Naive thymus-derived CD4-positive, alpha-beta T cell (primary cell): Measurements from ENCODE around the gene KANSL3. TPM values are rescaled to one million over a fixed set of nuclear protein-coding genes. Genes with fewer than 3 reads are reported as not detected.
A peak's percentile ranks its signal among the peaks of the same experiment; 100 is the strongest.
"Not testable (repeated sequence)": the region's sequence is repeated elsewhere in the genome, so short reads cannot be mapped to it uniquely, and the experiment has no call there.

Experiments
- ATAC-seq: fragments of 150-1000 bp; cut with Tn5 transposase; 2 replicates; pipeline ENCODE4 v1.10.0; 2021; ENCODE audit warnings: mild to moderate bottlenecking, moderate library complexity
- CTCF ChIA-PET: fragments of 350-600 bp; sonication (Branson Sonifier 250); formaldehyde crosslinking; loops from one replicate; lab custom pipeline; 2021; ENCODE audit warnings: antibody characterized with exemption; lab: Charles Lee
- POLR2A ChIA-PET: fragments of 350-600 bp; sonication (Branson Sonifier 250); formaldehyde crosslinking; loops from one replicate; lab custom pipeline; 2021; ENCODE audit warnings: antibody characterized with exemption, inconsistent platforms; lab: Charles Lee
- DNase-seq, 9 donors: peaks; one replicate each; pipeline versions ENCODE4 v3.0.0 to v3.0.0-alpha.2; 2020 to 2022; ENCODE audit warnings: mixed read lengths in 1 of 9
- H3K27ac ChIP-seq: one replicate; pipeline ENCODE4 v1.7.0; 2013; ENCODE audit warnings: mild to moderate bottlenecking, low read depth, low read length, moderate library complexity
- H3K27me3 ChIP-seq, 2 donors: one replicate each; pipeline ENCODE4 v1.7.0; 2013; ENCODE audit warnings: low read length in 2 of 2, mild to moderate bottlenecking in 2 of 2, moderate library complexity in 2 of 2; ENCODE audit not compliant: control insufficient read depth in 2 of 2, insufficient read depth in 2 of 2
- H3K36me3 ChIP-seq, 3 experiments: 1 replicate in 2 of 3; 2 replicates in 1 of 3; pipeline ENCODE4 v1.7.0; 2013; ENCODE audit warnings: low read length in 3 of 3, mild to moderate bottlenecking in 3 of 3, moderate library complexity in 1 of 3; ENCODE audit not compliant: insufficient read depth in 3 of 3, control insufficient read depth in 2 of 3
- H3K4me1 ChIP-seq, 2 donors: one replicate each; pipeline ENCODE4 v1.7.0; 2013; ENCODE audit warnings: low read length in 2 of 2, mild to moderate bottlenecking in 2 of 2, moderate library complexity in 1 of 2; ENCODE audit not compliant: control insufficient read depth in 2 of 2, insufficient read depth in 2 of 2
- H3K4me3 ChIP-seq: 2 replicates; pipeline ENCODE4 v1.7.0; 2013; ENCODE audit warnings: mild to moderate bottlenecking, low read length
- H3K9me3 ChIP-seq, 3 experiments: 1 replicate in 2 of 3; 2 replicates in 1 of 3; pipeline ENCODE4 v1.7.0; 2013; ENCODE audit warnings: low read length in 3 of 3; ENCODE audit not compliant: control insufficient read depth in 2 of 3
- H3K27ac Mint-ChIP-seq, 9 donors: one replicate each; pipeline ENCODE4 v1.8.0; 2020 to 2022; ENCODE audit warnings: mixed read lengths in 9 of 9, mild to moderate bottlenecking in 8 of 9, moderate library complexity in 5 of 9, inconsistent platforms in 2 of 9
- H3K27me3 Mint-ChIP-seq, 5 donors: one replicate each; pipeline ENCODE4 v1.8.0; 2021 to 2022; ENCODE audit warnings: mixed read lengths in 5 of 5, mild to moderate bottlenecking in 1 of 5
- H3K36me3 Mint-ChIP-seq, 5 donors: one replicate each; pipeline ENCODE4 v1.8.0; 2020 to 2022; ENCODE audit warnings: mixed read lengths in 5 of 5, mild to moderate bottlenecking in 3 of 5, inconsistent platforms in 1 of 5
- H3K4me1 Mint-ChIP-seq, 7 donors: one replicate each; pipeline ENCODE4 v1.8.0; 2020 to 2022; ENCODE audit warnings: mixed read lengths in 7 of 7, mild to moderate bottlenecking in 3 of 7, inconsistent platforms in 1 of 7
- H3K4me3 Mint-ChIP-seq, 10 donors: one replicate each; pipeline ENCODE4 v1.8.0; 2020 to 2022; ENCODE audit warnings: mild to moderate bottlenecking in 10 of 10, mixed read lengths in 10 of 10, moderate library complexity in 6 of 10, inconsistent platforms in 2 of 10
- H3K9me3 Mint-ChIP-seq, 11 donors: one replicate each; pipeline ENCODE4 v1.8.0; 2020 to 2022; ENCODE audit warnings: mixed read lengths in 11 of 11, mild to moderate bottlenecking in 4 of 11, inconsistent platforms in 1 of 11, moderate library complexity in 1 of 11
- intact Hi-C, 2 donors: fragments of 100-400 bp; cut with micrococcal nuclease; formaldehyde crosslinking; loops; one replicate each; pipeline ENCODE4 v1.15.1; 2023
- polyA plus RNA-seq, 2 donors: library from polyadenylated mRNA; unstranded; fragments of 300-500 nt; fragmentation: Illumina TruSeq; gene quantifications; one replicate each; pipeline ENCODE4 v1.2.3, GENCODE V29; 2021
- total RNA-seq, 6 experiments: library from RNA in 5 of 6; stranded (reverse) in 5 of 6; gene quantifications; 1 replicate in 5 of 6; 2 replicates in 1 of 6; pipeline ENCODE4 v1.2.3 and lab custom pipeline; 2021 to 2026

KANSL3 gene
- total and polyA plus RNA-seq, 7 experiments from 2014 or later = 13.5 to 65.0 (median 55.1) TPM

DNA sequence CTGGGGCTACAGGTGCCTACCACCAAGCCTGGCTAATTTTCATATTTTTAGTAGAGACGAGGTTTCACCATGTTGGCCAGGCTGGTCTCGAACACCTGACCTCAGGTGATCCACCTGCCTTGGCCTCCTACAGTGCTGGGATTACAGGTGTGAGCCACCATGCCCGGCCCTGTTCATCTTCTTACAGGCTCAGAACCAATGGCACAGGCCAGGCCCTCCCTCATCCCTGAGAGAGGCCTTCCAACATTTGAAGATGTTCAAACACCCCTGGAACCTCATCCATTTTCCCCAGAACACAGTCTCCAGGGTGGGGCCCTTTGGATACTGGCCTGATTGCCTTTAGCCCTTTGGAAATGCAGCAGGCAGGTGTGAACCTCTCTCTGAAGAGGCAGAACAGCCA, 27.6 kb upstream of the KANSL3 start:
- H3K9me3 Mint-ChIP-seq, ATAC-seq, H3K36me3 ChIP-seq, H3K9me3 ChIP-seq, DNase-seq, H3K27me3 Mint-ChIP-seq, H3K4me3 Mint-ChIP-seq, H3K36me3 Mint-ChIP-seq, H3K27ac Mint-ChIP-seq, H3K27me3 ChIP-seq, intact Hi-C loops, H3K4me1 Mint-ChIP-seq, H3K4me1 ChIP-seq, H3K27ac ChIP-seq, H3K4me3 ChIP-seq, CTCF ChIA-PET, POLR2A ChIA-PET: not testable (repeated sequence)

GRCh38 chr2:96665083-96665569, 27.0 kb upstream of the KANSL3 start:
- H3K9me3 ChIP-seq = no peaks in the 10 kb centered on the region
- ChIA-PET POLR2A (no interaction called here), CTCF (interaction anchor here (0.6 kb wide), 1 partner anchor 354 kb away, joined by 5 read pairs; no protein-coding TSS in a partner anchor)
- Mint-ChIP-seq H3K4me1 (no peaks in the 10 kb centered on the region), H3K9me3 (peaks cover 0 to 3% (median 0%) of the 10 kb centered on the region in 11 donors), H3K4me3 (no peak overlapping the region), H3K27ac (peak overlapping the region in 1 of 9 donors; percentile 31), H3K27me3 (peaks cover 0 to 8% (median 5%) of the 10 kb centered on the region in 5 donors), H3K36me3 (no peaks in the 10 kb centered on the region)
- H3K36me3 ChIP-seq = no peaks in the 10 kb centered on the region
- no peak overlapping the region for H3K27ac ChIP-seq
- intact Hi-C loops = no loop called here
- no peak overlapping the region for H3K4me3 ChIP-seq
- H3K27me3 ChIP-seq = no peaks in the 10 kb centered on the region
- DNase-seq (no peak), ATAC-seq (peak; percentile 79)
- H3K4me1 ChIP-seq = no peaks in the 10 kb centered on the region

DNA sequence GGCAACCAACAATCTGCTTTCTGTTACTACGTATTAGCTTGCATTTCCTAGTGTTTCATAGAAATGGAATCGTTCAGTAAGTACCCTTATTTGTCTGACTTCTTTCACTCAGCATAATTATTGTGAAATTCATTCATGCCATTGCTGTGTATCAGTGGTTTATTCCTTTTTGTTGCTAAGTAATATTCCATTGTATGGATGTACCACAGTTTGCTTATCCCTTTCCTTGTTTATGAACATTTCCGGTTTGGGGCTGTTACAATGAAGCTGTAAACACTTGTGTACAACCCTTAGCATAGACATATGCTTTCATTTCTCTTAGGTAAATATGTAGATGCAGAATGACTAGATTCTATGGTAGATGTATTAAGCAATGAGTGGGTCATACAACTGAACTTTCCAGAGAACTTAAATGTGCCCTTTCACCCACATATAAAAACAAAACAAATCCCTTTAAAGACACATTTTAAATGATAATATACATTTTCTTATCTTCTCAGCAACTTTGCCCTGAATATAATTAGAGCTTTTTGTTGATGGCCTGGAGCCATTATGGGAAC, 26.3 kb upstream of the KANSL3 start:
- Mint-ChIP-seq H3K27ac (no peak overlapping the region), H3K9me3 (peaks cover 0 to 3% (median 0%) of the 10 kb centered on the region in 11 donors), H3K27me3 (peaks cover 0 to 8% (median 5%) of the 10 kb centered on the region in 5 donors), H3K4me1 (no peaks in the 10 kb centered on the region), H3K4me3 (no peak overlapping the region), H3K36me3 (no peaks in the 10 kb centered on the region)
- DNase-seq (no peak), ATAC-seq (no peak)
- no peaks in the 10 kb centered on the region for H3K36me3 ChIP-seq
- intact Hi-C loops = no loop called here
- ChIA-PET CTCF (no interaction called here), POLR2A (no interaction called here)
- no peaks in the 10 kb centered on the region for H3K9me3 ChIP-seq
- no peak overlapping the region for H3K27ac ChIP-seq
- H3K4me1 ChIP-seq = no peaks in the 10 kb centered on the region
- no peak overlapping the region for H3K4me3 ChIP-seq
- no peaks in the 10 kb centered on the region for H3K27me3 ChIP-seq

DNA sequence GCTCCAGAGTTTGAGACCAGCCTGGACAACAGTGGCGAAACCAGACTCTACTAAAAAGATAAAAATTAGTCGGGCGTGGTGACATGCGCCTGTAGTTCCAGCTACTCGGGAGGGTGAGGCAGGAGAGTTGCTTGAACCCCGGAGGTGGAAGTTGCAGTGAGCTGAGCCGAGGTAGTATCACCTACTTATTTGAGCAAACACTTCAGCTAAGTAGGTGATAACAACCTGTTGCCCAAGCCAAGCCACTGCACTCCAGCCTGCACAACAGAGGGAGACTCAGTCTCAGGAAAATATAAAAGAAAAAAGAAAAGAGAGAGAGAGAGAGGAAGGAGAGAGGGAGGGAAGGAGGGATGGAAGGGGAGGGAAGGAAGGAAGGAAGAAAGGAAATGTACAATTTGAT, 25.7 kb upstream of the KANSL3 start:
- CTCF ChIA-PET = no interaction called here
- H3K27ac Mint-ChIP-seq = no peak overlapping the region
- H3K36me3 Mint-ChIP-seq = no peaks in the 10 kb centered on the region
- peaks cover 0 to 8% (median 5%) of the 10 kb centered on the region in 5 donors for H3K27me3 Mint-ChIP-seq
- H3K4me1 Mint-ChIP-seq = peaks cover 0 to 2% (median 0%) of the 10 kb centered on the region in 7 donors
- Histone ChIP-seq H3K9me3 (no peaks in the 10 kb centered on the region), H3K4me3 (no peak overlapping the region), H3K27me3 (no peaks in the 10 kb centered on the region), H3K36me3 (no peaks in the 10 kb centered on the region), H3K27ac (no peak overlapping the region), H3K4me1 (no peaks in the 10 kb centered on the region)
- H3K9me3 Mint-ChIP-seq = peaks cover 0 to 3% (median 0%) of the 10 kb centered on the region in 11 donors
- POLR2A ChIA-PET = no interaction called here
- no peak for ATAC-seq
- intact Hi-C loops = no loop called here
- H3K4me3 Mint-ChIP-seq = no peak overlapping the region
- no peak for DNase-seq

DNA sequence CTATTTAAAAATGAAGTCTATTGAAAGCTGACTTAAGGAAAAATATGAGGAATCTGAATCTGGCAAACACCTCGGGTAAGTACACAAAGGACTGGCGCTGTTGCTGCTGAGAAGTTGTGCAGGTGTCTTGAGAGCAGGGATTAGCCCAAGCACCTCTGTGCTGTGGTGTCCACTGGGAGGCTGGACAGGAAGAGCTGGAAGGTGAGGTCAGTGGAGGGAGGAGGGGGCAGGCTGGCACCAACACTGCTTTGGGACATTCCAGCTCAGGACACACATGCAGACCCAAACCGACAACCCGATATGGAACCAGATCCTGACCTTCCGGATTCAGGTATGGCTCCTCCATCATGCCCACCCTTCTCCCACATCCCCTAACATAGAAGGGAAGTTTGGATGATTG, 25.1 kb upstream of the KANSL3 start:
- peaks cover 0 to 3% (median 0%) of the 10 kb centered on the region in 11 donors for H3K9me3 Mint-ChIP-seq
- Histone ChIP-seq H3K9me3 (no peaks in the 10 kb centered on the region), H3K4me3 (no peak overlapping the region), H3K36me3 (no peaks in the 10 kb centered on the region), H3K27me3 (no peaks in the 10 kb centered on the region), H3K4me1 (no peaks in the 10 kb centered on the region), H3K27ac (no peak overlapping the region)
- peak overlapping the region in 2 of 9 donors; percentile 51 to 55 for H3K27ac Mint-ChIP-seq
- H3K27me3 Mint-ChIP-seq = peaks cover 0 to 11% (median 5%) of the 10 kb centered on the region in 5 donors
- intact Hi-C loops = no loop called here
- H3K36me3 Mint-ChIP-seq = no peaks in the 10 kb centered on the region
- CTCF ChIA-PET = no interaction called here
- POLR2A ChIA-PET = no interaction called here
- DNase-seq (no peak), ATAC-seq (no peak)
- H3K4me1 Mint-ChIP-seq = peaks cover 0 to 2% (median 0%) of the 10 kb centered on the region in 7 donors
- H3K4me3 Mint-ChIP-seq = no peak overlapping the region

DNA sequence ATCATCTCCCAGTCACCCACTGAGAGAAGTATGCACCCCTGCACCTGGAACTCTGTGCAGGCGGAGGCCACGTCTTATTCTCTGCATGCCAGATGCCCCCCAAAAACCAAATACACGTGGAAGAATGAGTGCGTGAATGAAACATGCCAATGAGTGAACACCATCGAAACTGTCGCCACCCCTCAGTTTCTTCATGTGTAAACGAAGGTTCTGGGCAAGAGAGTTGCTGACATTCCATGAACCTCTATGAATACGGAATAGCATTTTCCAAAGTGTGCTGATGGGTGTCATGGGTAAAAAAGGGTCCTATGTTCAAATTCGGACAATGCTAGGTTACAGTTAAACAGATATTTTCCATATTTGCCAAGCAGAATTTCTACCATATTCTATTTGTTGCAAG, 24.2 kb upstream of the KANSL3 start:
- ChIA-PET CTCF (no interaction called here), POLR2A (no interaction called here)
- Mint-ChIP-seq H3K4me3 (no peak overlapping the region), H3K36me3 (no peaks in the 10 kb centered on the region), H3K9me3 (peaks cover 0 to 3% (median 0%) of the 10 kb centered on the region in 11 donors), H3K4me1 (peaks cover 0 to 2% (median 0%) of the 10 kb centered on the region in 7 donors), H3K27ac (no peak overlapping the region), H3K27me3 (peaks cover 0 to 14% (median 5%) of the 10 kb centered on the region in 5 donors)
- intact Hi-C loops = no loop called here
- no peaks in the 10 kb centered on the region for H3K27me3 ChIP-seq
- no peaks in the 10 kb centered on the region for H3K36me3 ChIP-seq
- ATAC-seq (no peak), DNase-seq (no peak)
- no peak overlapping the region for H3K27ac ChIP-seq
- H3K4me1 ChIP-seq = no peaks in the 10 kb centered on the region
- no peaks in the 10 kb centered on the region for H3K9me3 ChIP-seq
- no peak overlapping the region for H3K4me3 ChIP-seq

- Mint-ChIP-seq H3K36me3 (no peaks in the 10 kb centered on the region), H3K27me3 (peaks cover 0 to 14% (median 5%) of the 10 kb centered on the region in 5 donors), H3K27ac (no peak overlapping the region), H3K4me3 (no peak overlapping the region), H3K9me3 (peaks cover 0 to 3% (median 0%) of the 10 kb centered on the region in 11 donors), H3K4me1 (peaks cover 0 to 2% (median 0%) of the 10 kb centered on the region in 7 donors)
- intact Hi-C loops = no loop called here
- Histone ChIP-seq H3K27me3 (no peaks in the 10 kb centered on the region), H3K36me3 (no peaks in the 10 kb centered on the region), H3K4me3 (no peak overlapping the region), H3K4me1 (no peaks in the 10 kb centered on the region), H3K9me3 (no peaks in the 10 kb centered on the region), H3K27ac (no peak overlapping the region)
- DNase-seq (no peak), ATAC-seq (no peak)
- ChIA-PET CTCF (no interaction called here), POLR2A (no interaction called here)
Observed at GRCh38 chr2:96661324-96661723, 23.2 kb upstream of the KANSL3 start.
